Activated CD4-positive, alpha-beta T cell treated with anti-CD3 and anti-CD28 coated beads, Interleukin-2, amount 50 U/mL, for 48 hours (primary cell): Measurements from ENCODE around the gene VEGFD.
"Not testable (repeated sequence)": the region's sequence is repeated elsewhere in the genome, so short reads cannot be mapped to it uniquely, and the experiment has no call there.

ENCODE experiments used
- DNase-seq, 2 experiments: peaks; one replicate each; pipeline ENCODE4 v3.0.0-alpha.2; 2020

The VEGFD gene

DNA sequence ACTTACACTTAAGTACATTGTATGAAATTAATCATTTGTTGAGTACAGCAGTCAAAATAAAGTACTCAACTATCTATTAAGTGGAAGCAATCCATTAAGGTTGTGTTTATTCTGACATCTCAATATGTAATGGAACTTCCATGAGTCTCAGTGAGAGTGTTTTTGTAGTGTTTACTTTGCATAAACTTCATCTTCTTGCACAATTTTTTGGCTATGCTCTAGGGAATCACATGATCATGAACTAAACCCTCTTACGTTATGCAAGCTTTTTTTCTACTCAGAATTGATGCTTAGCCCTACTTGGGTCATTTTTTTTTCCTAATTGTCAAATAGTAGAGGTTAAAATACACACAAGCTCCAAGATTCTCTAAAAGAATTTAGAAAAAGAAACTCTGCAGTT is 27.8 kb downstream of the VEGFD start:
- no peak for DNase-seq

DNA sequence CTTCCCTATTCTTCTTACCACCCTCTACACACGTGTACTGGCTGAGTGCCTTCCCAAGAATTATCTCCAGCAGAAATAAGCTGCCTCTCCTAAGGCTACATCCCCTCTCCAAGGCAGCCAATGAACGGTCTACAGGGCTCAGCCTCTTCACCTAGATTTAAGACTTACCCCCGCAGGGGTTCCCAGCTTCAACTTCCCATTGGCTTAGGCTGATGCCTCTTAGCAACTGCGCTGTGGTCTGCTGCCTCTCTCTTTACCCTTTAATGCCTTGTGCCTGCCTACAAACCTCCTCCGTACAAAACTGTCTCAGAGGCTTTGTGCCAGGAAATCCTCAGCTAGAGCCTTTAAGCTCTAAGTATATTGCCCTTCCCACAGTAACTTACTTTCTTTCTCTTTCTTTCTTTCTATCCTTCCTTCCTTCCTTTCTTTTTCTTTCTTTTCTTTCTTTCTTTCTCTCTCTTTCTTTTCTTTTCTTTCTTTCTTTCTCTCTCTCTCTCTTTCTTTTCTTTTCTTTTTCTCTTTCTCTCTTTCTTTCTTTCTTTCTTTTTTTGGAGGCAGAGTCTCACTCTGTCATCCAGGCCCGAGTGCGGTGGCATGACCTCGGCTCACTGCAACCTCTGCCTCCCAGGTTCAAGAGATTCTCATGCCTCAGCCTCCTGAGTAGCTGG is 33.8 kb downstream of the VEGFD start:
- no peak for DNase-seq

DNA sequence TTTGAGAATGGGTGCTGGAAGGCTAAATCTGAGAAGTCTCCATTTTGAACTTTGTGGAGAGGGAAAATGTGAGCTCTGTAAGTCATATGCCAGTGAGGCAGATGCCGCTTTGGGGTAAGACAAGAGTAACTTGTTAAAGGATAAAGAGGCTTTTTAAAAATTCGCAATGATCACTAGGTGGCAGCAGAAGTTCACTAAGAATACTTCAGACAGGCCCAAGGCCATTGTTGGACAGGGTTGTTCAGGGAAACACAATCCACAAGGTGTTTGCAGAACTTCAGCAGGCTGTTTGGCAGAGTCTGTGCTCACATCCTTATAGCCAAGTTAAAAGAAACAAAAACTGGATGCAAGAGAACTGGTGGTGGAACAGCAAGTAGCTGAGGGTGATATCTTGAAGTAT is 35.2 kb downstream of the VEGFD start:
- no peak for DNase-seq

DNA sequence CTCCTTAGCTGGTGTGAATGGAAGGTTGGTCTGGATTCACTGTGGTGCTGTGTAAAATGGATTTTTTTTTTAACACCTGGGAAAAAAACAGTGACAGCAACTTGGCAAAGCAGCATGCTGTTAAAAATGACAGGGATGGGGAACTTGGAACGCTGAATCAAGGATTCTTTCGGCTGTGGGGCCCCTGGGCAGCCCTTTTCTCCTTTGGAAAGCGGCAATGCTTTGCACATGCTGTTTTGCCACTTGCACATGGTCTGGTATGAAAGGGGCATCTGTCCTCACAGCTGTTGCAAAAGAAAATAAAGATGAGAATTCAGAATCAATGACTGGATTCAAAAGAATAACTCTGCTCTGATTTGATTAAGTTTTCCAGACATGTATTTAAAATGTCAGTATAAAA is 38.2 kb downstream of the VEGFD start:
- DNase-seq: no peak

DNA sequence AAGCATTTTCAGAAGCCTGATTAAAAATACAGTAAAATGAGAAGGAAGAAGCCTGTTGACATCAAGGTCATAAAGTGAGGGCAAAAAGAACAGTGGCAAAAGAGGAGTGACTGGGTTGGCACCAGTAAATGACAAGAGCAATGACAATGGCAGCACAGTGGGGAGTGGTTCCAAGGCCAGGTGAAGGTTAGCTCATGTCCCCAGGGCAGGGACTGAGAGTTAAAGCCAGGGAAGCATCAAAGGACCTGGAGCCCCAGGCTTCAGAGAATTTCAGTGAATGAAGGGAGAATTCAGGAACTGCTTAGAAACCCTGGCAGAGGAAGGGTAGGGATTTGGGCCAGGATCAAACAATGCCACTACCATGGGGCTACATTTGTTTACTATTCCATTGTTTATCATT is 40.1 kb downstream of the VEGFD start:
- DNase-seq: no peak

DNA sequence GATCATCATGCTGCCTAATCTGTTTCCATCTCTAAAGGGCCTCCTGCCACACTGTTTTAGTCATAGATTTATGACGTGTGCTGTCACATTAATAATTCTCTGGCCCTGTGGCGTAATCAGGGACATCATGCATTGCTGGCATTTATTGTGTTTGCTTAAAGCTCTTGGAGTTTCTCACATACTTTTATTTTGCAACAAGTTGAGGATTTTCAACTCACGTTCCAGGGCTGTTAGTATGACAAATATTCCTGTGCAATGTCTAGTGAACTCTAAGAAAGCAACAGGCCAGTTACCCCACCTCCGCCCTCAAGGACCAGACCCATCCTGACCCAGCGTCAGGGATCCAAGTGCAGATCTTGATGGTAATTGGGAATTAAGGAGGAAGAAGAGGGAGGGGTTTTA is 41.1 kb downstream of the VEGFD start:
- DNase-seq: no peak

DNA sequence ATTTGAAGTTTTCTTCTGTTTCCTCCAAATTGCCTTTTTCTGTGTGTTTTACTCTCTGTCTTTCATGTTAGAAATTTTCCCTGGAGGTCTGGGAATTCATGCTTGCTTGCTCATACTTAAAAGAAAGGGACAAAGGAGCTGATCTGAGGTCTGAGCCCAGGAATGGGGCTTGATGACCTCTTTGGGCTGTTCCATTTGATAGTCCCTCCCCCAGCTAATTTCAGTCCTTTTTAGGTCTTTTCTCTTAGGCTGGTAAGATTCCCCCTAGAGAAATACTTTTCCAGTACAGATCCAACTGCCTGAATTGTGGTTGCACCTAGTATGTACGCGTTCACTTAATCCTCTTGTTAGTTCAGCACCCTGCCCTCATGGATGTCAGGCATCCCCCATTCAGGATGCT is 43.3 kb downstream of the VEGFD start:
- no peak for DNase-seq

DNA sequence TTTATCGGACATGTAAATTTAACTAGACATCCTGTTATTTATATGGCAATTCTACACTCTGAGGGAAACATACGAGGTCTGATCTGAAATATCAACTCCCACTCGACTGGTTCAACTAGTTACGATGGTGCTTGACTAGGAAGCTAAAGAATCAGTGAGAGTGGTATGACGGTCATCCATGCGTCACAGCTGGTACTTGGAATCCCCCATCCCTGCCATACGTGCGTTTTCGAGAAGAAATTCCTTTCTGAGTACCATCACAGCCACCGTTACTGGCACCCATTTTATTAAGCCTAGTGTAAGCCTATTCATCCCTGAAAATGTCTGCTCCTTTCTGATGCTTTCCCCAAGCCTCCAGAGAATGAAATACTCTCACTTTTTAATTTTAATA is 48.2 kb downstream of the VEGFD start:
- peak; percentile 24 to 49 for DNase-seq

DNA sequence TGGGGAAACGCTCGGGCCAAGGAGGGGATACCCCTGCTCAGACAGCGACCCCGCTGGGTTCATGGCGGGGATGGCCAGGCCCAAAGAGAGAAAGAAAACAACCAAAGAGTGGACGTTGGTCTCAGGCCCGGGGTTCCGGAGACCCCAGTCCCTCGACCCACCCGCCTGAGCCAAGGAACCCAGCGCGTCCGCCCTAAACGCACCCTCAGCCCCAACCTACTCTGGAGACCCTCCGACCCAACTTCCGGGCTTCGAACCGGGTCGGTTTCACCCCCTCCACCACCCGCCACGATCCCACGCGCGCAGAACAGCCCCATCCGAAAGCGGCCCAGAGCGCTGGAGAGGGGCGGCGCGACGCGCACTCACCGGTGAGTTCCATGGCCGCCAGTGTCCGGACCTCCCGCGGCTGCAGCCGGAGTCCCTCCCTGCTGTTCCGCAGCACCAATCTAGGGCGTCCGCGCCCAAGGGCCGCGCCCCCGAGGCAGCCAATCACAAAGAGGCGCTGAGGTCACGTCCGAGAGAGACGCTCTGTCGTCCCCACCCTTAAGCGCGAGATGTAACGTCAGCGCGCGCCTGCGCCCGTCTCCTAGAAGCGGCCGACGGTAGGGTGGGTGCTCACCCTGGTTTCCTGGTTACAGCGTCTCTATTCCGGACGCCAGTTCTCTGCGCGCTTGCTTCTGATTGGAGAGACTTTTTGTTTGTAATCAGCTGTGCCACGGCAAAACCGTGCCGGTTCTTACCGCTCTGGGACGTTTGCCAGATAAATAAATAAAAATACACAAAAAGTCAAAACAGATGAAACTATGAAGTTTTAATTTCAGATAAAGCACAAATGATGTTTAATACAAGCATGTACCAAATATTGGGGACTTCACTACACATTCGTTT is 48.8 kb downstream of the VEGFD start, which contains the start of gene PIGA:
PIGA (minus strand) TSS at position 389 of the 888 bp plus-strand sequence. CDS start 3,593 bp downstream, outside the sequence.
- DNase-seq: peak; percentile 85 to 90

DNA sequence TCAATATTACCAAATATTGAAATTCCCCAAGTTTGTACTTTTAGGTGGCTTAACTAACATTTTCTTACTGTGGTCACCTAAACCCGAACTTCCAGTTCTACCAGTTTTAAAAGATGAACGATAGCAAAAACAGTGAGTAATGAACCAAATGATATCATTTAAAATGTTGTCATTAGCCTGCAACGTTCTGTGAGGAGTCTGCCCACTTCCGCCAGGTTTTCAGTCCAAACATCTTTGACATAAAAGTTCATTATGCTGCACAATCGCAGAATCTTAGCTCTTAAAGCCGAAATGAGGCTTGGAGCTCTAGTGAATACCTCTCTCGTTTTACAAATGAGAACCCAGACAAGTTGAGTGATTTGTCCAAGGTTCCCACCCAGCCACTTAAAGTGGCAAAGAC is 49.7 kb downstream of the VEGFD start:
- no peak for DNase-seq

DNA sequence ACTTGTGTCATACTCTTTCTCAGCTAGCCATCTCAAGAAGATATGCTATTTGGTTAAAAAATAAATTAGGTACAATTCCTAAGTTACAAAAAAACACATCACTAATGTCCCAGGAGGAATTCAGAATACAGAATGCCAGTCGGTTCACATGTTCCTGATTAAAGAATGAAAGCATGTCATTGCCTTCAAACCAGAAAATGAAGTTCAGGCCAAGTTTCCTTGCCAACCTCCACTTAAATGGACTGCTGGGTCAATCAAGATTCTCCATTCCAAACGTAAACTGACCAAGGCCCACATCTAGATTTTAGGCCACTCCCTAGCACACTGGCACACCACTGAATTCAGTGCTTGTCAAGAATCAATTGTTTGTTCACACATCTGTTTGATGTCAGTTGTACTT is 55.4 kb downstream of the VEGFD start:
- DNase-seq: no peak

DNA sequence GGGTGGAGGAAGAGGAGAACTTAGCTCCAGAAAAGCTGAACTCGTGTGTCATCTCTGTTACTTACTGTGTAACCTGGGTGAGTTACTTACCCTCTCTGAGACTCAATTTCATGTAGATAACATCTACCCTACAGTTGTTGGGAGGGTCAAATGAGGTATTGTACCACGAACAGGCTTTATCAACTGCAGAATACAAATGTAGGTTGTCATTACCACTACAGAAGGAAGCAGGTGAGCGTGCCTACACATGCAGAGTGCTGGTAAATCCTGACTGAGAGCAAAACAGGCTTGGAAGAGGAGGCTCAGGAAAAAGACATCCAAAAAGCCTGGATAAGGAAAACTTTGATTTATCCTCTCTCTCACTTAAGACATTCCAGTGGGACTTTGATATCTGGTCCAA is 56.1 kb downstream of the VEGFD start:
- no peak for DNase-seq

DNA sequence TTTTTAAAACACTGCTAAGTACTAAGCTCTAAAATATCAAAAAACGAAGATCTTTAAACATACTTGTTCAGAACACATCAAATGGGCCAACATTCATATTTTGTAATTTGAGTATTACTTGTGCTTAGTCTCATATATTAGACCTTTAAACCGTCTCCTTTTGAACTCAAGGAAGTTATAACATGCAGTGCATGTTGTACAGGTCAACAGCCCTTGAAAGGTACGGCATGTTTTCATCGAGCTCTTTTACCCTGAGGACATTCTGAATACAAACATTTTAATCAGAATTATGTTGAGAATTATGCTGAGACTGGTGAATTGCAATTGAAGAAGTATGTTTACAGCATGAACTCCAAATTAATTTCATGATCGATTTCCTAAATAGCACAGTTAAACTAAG is 61.7 kb downstream of the VEGFD start:
- no peak for DNase-seq

DNA sequence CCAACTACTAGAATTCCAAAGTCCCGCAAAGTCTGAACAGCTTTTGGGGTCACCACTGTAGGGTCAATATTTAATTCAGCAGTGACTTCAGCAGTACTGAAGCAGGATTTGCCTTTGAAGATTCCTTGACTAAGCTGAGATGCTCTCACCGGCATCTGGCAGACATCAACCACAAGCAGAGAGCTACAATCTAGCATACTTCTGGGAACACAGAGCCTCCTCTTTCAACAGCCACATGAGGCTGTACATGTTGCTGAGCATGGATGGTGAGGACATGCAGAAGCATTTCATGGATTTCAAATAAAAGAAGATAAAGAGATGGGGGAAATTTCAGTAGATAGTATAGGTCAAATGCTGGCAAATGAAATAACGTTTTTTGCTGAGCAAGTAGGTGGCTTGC is 62.1 kb downstream of the VEGFD start:
- DNase-seq: no peak

DNA sequence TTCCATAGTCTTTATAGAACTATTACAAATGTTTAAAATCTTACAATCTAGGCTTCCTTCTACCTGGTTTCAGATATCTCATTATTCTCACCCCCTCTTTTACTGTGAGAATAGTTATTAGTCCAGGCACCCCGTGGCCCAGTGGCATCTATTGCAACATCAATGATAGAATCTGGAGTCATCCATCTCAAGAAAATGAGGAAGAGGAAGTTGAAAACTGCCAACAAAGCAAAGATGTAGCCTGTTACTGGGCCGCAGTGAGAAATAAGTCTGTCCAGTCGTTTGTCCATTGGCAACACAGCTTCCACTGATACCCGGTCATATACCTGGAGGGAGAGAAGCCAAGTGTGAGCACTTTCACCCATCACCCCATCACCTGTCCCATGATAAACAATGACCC is 62.8 kb downstream of the VEGFD start:
- no peak for DNase-seq

DNA sequence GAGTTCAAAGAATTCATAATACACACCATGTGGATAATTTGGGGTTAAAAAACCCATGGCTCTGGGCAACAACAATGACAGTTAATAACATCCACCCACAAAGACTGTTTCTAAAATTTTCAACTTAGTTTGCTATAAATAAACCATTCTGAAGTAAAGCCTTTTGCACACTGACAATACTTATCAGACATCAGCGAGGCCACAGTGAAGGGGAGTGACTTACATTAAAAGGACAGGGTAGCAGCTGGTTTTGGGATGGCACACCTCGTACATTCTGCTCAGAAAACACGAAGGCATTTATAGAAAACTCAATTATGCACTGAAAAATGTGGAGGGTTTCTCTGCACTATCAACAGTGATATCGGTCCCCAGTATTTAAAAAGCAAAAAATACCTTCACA is 63.9 kb downstream of the VEGFD start:
- DNase-seq: no peak

DNA sequence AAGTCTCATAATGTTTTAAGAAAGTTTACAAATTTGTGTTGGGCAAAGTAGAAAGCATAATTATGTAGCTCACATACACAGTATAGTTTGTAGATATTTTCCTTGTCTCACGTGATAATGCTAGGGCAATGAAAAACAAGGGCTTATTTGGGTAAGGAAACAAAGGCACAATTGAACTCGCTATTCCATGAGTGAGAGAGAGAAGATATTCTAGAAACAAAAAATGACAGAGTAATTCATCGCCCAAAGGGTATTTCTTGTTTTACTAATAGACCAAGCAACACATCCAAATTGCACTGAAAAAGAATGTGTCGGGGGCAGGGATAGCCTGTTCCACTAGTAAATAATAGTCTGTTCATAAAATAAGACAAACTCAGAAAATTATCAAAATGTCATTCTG is 65.1 kb downstream of the VEGFD start:
- no peak for DNase-seq

DNA sequence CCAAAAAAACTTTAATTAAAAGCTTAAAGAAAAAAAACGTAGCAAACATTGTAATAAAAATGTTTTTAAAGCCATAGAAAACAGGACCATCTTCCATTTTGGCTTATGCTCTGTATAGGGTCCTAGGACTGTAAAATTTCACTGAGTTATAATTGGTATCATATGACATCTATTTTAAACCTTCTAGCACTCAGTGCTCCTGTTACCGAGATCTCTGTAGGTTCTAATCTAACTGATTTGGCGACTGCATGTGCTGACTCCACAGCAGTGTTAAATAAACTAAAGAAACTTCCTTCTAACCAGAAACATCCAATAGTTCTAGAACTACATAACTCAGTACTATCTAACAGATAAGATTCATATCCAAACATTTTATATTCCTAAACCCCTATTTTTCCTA is 68.7 kb downstream of the VEGFD start, which contains the start of gene ASB11:
ASB11 (minus strand) TSS at position 132 of the 400 bp plus-strand sequence; CDS start at position 97, 35 bp downstream.
- no peak for DNase-seq

DNA sequence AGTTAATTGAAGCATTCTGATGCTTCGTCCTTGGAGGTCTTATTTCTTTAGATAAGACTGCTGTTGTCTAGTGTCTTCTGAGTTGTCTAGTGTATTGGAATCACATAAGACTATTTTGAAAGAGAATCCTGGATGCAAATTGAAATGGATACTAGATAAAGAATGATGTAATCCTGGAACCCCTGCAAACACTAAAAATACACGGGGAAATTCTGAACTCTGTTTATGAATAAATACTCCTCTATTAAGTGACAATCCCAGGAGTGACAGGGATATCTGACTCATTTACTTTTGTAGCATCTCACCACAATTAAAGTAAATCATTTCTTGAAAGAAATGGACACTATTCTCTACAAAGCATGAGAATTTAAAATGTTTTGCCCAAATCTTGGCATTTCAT is 69.7 kb downstream of the VEGFD start:
- no peak for DNase-seq

DNA sequence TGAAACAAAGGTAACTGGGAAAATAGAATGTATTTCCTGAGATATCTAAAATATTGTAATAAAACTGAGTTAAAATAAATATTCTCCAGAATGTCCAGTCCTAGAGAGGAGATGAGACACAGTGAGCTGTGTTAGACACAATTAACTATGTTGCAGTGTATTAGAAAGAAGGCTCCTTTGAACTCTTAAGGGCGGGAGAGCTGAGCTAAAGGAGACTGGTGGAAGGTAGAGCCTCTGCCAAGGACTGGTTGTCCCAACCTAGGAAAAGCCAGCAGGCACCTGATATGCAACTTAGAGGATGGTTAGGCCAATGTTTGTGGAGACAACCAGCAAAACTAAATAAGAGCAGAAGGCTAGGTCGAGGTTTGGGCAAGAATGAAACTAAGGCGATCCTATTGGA is 73.1 kb downstream of the VEGFD start:
- DNase-seq: no peak

DNA sequence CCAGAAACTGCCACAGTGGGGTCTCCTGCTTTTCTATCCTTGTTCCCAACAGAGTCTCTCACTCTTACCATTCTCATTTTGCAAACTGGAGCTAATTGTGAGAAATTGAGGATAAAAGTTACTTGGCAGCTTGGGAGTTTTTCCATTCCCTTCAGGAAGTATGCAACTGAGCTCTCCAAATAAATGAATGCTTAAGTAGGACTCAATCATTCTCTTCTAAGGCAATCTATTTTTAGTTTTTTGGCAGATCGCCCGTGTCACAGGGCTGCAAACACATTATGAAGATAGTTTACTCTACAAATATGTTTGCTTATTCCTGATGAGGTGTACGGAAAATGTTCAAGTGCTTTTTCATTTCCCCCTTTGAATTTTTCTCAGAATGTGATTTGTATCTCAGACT is 74.1 kb downstream of the VEGFD start:
- no peak for DNase-seq

DNA sequence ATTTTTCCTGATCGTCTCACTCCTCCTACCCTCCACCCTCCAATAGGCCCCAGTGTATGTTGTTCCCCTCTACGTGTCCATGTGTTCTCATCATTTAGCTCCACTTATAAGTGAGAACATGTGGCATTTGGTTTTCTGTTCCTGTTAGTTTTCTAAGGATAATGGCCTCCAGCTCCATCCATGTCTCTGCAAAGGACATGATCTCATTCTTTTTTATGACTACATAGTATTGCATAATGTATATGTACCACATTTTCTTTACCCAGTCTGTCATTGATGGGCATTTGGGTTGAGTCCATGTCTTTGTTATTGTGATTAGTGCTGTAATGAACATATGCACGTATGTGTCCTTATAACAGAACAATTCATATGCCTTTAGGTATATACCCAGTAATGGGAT is 78.3 kb downstream of the VEGFD start:
- DNase-seq: not testable (repeated sequence)

DNA sequence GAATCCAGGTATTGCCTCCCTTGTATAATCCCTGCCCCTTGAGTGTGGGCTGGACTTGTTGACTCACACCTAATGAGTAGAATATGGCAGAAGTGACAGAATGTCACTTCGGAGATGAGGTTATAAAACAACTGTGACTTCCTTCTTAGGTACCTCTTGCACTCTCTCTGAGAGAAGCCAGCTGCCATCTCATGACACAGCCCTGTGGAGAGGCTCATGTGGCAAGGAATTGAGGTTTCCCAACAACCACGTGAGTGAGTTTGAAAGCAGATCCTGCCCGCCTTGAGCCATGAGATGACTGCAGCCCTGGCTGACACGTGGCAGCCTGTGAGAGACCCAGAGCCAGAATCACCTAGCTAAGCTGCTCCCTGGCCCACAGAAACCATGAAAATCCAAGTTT is 82.3 kb downstream of the VEGFD start:
- DNase-seq: peak; percentile 11 to 24
